Activated T-helper 1 cell treated with Interleukin-2 at 50 U/mL for 16 hours (primary cell): ENCODE results near the gene TP53RK.

Experiments
- DNase-seq: peaks from one replicate; pipeline ENCODE4 v3.0.0-alpha.2; 2020; ENCODE audit warnings: low read depth

The TP53RK gene

DNA sequence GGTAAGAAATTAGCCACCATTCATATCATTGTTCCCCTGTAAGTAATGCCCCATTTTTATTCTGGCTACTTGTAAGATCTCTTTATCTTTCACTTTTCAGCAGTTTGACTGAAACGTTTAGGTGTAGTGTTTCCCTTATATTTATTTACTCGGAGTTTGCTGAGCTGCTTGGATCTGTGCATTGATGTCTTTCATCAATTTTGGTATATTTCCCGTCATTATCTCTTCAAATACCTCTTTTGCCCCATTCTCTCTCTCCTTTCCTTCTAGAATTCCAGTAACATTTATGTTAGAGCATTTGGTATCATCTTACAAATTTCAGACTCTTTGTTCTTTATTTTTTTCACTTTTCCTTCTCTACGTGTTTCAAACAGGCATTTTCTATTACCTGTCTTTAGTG, 28.8 kb downstream of the TP53RK start:
- no peak for DNase-seq

DNA sequence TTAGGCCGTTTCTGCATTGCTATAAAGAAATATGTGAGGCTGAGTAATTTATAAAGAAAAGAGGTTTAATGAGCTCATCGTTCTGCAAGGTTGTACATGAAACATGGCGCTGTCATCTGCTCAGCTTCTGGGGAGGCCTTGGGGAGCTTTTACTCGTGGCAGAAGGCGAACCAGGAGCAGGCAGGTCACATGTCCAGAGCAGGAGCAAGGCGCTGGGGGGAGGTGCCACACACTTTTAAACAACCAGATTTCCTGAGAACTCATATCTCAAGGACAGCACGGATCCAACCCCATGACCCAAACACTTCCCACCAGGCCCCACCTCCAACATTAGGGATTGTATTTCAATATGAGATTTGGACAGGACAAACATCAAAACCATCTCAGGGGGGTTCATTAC, 31.6 kb downstream of the TP53RK start:
- no peak for DNase-seq

DNA sequence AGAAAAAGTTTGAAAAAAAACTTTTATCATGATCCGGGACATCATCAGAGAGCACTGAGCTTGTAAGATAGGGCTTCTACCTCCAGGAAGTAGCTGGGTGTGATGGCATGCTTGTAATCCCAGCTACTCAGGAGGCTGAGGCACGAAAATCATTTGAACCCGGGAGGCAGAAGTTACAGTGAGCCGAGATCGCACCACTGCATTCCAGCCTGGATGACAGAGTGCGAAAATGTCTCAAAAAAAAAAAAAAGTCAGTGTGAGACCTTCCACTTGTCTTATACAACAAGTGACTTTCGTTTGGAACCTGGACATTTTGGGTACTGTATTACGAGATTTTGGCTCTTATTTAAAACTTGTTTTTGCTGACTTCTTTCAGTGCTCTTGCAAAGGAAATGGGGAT, 32.1 kb downstream of the TP53RK start:
- DNase-seq = no peak

DNA sequence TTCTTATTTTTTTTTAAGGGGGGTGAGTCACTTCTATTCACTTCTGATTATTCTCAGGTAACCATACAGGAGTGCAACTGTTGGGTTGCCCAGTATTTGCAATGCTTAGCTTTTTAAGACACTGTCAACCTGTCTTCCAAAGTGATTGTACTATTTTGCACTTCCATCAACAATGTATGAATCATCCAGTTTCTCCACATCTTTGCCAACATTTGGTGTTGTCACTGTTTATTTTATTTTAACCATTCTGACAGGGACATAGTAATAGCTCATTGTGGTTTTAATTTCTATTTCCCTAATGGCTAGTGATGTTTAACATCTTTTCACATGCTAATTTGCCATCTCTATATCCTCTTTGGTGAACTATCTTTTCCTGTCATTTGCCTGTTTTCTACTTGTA, 36.5 kb downstream of the TP53RK start:
- DNase-seq = no peak

DNA sequence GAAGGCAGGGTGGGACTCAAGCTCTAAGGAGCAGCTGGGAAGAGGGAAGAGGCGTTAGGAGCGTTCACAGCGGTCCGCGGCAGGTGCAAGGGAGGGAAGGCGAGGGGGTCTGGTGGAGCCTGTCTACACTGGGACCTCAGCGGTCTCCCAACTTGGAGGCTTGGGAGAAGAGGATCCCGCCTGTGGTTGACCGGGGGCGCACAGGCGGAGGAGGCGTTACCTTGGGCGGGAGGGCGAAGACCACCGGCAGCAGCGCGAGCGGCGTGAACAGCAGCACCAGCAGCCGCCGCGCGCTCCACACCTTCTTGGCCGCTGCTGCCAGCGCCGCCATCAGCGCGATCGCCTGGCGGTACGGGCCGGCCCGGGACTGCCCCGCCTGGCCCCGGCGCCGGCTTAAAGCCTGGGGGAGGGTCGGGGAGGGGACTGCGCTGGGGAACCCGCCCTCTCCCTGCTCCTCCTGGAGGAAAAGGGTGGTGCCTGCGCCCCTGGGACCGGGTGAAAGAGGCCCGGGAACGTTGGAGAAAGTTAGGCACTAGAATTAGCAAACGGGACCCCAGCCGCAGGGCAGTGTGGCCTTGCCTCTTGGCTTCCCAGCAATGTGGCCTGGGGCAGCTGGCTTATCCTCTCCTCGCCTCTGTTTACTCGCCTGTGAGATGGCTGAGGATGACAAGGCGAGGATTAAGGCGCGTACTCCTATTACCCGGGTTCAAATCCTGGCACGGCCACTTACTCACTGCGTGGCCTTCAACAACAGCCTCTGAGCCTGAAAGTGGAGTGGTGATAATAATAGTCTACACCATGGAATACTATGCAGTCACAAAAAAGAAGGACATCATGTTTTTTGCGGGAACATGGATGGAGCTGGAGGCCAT, 37.9 kb downstream of the TP53RK start, which contains the start of gene SLC13A3:
TSS of gene SLC13A3 (minus strand) at position 369 of the 872 bp plus-strand sequence. CDS start at position 331, 38 bp downstream.
- no peak for DNase-seq

DNA sequence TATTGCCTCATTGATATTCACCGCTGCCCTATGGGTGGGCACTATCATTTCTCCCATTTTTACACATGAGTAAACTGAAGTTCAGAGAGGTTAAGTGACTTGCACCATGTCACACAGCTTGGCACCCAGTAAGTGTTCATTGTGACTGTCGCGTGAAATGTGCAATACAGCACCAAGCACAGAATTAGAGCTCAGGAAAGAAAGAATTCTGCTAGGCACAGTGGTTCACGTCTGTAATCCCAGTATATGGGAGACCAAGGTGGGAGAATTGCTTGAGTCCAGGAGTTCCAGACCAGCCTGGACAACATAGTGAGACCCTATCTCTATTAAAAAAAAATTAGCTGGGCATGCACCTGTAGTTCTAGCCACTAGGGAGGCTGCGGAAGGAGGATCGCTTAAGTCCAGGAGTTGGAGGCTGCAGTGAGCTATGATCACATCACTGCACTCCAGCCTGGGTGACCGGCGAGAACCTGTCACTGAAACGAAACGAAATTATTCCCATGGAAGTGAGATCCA, 38.6 kb downstream of the TP53RK start:
- no peak for DNase-seq

DNA sequence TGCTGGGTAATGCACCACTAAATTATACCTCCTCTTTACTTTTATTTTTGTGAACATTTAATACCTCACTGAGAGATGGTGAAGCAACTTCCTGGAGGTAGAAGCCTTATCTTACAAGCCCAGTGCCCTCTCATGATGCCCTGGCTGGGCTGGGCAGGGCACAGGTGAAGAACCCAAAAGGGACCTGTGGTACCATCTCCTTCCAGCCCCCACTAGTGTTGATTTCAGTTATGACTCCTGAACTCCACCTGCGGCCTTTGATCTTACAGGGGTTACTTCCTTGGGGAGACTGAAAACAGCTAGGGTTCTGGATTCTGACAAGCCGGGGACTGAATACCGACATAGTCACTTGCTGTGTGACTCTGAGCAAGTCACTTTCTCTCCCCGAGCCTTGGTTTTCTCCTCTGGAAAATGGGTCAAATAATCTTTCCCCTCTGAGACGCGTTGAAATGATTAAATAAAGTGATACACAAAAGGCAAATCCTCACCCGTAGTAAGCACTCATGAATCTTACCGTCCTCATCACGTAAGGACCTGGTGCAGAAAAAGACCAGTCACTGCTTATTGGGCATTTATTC, 39.2 kb downstream of the TP53RK start:
- no peak for DNase-seq

DNA sequence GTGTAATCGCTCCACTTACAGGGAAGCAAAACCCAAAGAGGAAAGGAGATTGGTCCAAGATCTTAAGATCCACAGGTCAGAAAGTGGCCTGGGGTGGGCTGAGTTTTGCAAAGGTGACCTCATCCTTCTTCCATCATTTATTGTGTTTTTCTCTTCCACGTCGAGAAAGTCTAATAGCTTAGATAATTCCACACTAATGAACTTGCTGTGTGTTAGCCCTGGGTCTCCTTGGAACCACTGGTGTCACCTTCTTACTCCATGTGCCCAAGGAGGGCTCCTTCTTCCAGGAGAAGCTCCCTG, 39.6 kb downstream of the TP53RK start:
- no peak for DNase-seq

DNA sequence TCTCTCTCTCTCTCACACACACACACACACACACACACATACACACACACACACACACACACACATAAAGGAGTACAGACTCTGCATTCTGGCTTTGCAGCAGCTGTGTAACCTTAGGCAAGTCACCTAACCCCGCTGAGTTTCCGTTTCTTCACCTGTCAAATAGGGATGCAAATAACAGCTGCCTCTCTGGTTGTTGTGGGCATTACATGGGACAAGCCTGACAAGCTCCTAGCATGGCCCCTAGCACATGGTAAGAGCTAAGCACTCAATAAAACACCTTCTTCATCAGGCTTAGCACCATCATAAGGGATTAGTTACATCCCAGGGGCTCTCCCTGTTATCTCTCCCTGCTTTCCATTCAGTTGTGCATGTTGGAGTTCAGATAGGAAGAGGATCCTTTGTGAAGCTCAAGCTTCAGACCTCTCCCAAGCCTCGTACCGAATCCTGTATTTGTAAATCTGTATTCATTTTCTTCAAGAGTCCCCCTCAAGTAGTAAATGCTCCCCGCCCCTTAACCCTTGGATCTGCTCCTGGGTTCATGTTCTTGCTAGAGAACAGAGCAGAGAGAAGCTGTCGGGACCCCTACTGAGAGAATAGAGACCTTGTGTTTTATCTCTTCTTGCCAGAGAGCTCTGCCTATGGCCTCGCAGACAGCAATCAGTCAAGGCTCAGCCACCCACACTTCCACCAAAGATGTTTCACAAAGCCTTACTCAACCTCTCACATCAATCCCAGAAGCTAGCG, 40.2 kb downstream of the TP53RK start:
- DNase-seq = no peak

DNA sequence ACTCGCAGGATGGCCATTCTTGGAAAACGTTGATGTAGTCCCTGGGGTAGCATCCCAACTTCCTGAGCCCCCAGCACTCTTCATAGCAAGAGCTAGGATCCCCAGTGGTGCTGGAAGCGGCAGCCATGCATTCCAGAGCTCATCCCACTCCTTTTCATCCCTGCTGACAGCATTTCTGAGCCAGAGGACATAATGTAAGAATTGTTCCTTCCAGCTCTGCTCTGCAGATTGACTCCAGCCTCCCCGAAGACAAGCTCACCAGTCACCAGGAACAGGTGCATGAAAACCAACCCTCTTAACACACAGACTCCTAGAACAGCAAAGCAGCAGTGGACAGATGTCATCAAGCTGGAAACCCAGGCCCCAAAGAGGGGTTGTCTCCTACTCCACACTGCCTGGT, 41.8 kb downstream of the TP53RK start:
- DNase-seq = no peak

DNA sequence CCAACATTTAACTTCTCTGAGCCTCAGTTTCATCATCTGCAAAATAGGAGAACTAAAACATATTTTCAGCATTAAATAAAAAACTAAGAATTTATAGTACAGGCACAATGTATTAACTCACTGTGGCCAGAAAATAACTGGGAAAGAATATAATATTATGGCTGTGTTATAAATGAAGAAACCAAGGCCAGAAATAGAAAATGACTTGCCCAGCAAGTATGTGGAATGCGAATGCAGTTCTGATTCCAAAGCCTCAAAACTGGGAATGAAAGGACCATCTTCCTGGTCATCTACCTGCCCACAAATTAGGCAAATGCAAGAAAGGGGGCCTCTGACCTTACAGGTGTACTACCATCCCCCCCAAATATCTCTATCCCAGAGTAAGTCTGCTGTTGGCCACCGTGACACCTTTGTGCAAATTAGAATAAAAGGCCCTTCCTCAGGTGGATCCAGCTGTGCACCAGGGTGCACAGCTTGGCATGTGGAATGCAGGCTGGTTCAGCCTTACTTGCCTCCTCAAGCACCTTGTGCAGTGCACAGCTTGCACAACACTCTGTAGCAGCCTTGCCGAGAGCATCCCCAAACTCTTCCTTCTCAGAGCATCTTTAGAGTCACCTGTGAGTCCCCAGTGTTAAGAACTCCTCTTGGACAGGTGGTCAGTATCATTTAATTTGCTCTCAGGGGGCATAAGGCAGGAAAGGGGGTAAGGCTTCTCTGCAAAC, 42.4 kb downstream of the TP53RK start:
- DNase-seq = no peak

DNA sequence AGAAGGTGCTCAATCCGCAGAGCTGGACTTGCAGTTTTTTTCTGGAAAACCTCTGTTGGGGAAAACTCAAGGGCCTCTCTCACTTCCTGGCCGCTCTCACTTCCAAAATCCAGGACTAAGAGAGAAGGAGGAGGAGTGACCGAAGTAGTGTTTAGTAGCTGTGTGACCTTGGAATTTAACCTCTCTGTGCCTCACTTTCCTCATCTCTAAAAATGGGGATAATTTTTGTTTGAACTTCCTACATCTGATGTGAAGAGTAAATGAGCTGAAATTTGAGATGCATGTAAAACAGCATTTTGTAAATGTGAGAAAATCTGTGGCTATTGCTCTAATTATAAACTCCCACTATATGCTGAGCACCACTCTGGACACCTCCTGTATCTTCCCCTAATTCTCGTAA, 43.1 kb downstream of the TP53RK start:
- DNase-seq = no peak

DNA sequence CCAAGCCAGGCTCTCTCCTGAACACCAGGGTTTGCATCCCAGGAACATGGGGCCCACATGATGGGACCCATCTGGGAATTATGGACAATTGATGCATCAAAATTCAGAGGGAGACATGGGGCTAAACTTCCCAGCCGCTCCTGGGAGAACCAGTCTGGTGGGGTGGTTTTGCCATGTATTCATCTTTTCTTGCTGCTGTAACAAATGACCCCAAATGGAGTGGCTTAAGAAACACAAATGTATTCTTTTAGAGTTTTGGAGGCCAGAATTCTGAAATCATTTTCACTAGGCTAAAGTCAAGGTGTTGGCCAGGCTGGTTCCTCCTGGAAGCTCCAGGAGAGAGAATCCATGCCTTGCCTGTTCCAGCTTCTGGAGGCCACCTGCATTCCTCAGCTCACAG, 44.5 kb downstream of the TP53RK start:
- DNase-seq = no peak

DNA sequence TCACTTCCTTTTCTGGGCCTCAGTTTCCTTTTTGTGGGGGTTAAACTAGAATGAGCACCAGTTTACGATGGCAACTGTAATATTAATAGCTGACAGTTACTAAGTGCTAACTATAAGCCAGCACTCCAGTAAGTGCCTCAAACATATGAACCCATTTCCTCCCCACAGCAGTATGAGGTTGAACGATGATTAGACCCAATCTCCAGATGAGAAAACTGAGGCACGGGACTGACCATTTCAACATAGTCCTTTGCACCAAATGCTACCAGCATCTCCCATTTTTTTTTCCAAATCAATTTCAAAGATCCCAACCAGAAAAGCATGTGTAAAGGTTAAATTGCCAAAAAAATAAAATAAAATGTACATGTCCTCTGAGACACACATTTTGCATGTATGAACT, 45.1 kb downstream of the TP53RK start:
- no peak for DNase-seq

DNA sequence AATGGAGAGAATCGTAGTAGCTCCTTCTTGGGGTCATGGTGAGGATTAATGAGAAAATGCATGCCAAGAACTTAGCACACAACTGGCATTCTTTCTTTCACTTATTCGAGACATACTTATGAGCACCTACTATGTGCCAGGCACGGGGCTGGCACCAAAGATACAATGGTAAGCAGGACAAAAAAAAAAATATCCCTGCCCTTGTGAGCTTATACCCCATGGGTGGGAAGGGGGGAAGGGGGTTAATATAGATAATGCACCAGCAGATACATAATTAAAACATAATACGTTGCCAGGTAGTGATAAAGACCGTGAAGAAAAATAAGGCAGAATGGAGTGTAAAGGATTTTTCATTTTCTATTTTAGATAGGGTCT, 46.3 kb downstream of the TP53RK start:
- no peak for DNase-seq

DNA sequence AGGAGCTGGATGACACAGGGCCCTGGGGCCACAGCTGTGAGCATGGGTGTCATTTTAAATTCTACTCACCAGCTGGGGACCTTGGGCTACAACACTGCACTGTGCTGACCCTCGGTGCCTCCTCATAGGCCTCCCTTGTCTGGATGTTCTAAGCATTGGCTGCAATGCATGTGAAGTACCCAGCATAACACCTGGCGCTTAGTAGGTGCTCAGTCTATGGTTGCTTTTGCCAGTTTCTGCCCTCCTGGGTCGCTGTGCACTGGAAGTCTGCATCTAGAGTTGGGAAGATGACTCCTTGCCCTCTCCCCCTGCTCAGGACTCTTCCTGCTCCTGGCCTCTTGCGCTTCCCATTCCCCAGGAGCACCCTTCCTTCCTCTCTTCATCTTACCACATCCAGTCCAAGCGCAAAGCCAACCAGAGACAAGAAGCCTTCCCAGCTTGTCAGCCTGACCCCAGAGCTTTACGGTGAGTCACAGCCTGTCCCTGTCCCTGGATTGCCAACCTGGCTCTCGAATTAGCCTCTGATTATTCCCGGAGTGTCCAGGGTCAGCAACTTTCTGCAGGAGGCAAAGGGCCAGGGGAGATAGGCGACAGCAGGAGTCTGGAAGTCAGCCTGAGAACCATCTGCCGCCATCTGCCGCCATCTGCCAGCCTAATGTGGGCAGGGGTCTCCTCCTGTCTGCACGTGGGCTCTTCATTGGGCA, 46.8 kb downstream of the TP53RK start:
- no peak for DNase-seq

DNA sequence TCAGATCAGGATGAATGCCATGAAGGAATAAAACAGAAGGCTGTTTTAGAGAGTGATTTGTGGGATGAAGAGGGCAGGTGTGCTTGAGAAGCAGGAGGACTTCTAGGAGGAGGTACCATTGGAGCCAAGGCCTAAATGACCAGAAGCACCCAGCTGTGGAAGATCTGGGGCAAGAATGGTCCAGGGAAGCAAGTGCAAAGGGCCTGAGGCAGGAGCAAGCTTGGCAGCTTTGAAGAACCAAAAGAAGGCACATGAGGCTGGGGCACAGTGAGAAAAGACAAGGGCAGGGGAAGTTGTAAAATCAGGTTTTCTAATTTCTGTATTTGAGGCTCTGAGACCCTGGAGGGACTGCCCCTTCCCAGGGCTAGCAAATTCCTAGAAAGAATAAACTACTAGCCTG, 47.8 kb downstream of the TP53RK start:
- no peak for DNase-seq

DNA sequence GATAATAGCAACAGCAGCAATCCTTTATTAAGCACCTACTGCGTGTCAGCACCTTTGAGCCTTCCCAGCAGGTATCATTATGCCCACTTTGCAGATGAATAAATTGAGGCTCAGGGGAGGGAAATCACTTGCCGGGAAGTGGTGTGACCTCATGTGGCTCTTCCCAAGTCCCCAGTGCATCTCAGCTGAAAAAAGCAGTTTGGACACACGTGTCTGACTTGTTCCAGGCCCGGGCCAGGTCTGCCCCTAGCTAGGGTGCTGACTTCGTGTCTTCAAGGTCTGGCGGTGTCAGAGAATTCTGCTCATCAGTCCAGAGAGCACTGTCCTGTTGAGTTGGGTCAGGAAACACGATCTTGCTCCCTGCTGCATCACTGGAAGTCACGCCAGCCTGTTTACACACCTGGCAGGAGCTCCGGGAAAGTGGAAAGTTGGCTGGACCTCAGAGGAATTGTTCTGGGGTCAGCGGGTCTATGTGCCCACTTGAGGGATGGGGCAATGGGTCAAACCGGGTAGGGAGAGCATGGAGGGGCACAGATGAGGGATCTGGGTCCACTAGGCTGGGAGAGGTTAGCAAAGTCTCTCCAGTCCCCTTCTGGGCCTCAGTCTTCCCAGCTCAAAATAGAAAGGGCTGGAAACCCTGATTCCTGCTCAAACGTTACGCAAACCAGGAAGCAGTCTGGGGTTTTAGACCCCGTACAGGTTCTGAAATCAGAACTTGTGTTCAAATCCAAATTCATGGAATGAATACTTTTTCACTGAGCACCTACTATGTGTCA, 48.5 kb downstream of the TP53RK start:
- DNase-seq = no peak

DNA sequence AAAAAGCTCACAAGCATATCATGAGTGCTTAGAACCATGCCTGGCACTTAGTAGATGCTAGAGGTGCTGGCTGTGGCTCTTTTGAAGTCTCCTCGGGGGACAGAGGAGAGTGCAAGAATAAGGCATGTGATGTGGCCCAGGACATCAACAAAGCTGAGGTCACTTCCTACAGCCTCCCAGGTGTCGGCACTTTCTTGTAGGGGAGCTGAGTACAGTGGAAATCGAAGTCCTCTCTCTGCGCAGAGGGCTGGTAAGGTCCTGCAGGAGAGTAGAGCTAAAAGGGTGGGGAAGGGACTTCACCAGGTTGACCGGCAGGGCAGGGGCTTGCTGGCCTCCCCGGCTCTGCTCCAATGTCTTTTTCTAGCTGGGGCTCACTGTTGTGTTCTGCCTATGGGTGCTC, 49.2 kb downstream of the TP53RK start:
- no peak for DNase-seq

DNA sequence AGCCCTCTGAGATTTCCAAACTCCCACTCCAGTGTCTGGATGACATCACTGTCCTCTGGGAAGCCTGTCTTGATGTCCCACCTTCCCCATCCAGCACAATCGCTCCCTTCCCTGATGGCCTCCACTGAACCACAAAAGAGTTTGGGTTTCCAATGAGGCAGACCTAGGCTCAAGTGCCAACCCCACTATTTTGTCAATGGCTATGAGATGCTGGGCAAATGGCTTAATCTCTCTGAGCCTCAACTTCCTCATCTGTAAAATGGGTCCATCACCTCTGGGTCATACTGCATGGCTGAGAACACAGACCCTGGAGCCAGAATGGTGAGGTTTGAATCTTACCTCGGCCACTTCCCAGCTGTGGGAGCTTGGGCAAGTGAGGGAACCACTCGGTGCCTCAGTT, 49.7 kb downstream of the TP53RK start:
- DNase-seq = no peak

DNA sequence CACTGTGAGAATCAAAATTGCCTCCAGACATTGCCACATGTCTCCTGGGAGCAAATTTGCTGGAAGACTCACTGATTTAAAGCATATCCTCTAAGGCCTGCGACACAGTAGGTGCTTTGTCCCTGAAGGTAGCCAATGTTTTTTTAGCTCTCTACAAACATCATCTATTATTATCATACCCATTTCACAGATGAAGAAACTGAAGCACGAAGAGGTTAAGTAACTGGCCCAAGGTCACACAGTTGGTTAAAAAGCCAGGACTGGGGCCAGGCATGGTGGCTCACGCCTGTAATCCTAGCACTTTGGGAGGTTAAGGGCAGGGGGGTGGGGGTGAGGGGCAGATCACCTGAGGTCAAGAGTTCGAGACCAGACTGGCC, 50.4 kb downstream of the TP53RK start:
- no peak for DNase-seq
